NCI-H1105 (cell line): Measurements from ENCODE around the gene TMC4.
"Not testable (repeated sequence)": the region's sequence is repeated elsewhere in the genome, so short reads cannot be mapped to it uniquely, and the experiment has no call there.

Experiments
- DNase-seq: peaks from one replicate; lab custom pipeline; 2025; lab: John Stamatoyannopoulos, UW

TMC4 gene, protein sequence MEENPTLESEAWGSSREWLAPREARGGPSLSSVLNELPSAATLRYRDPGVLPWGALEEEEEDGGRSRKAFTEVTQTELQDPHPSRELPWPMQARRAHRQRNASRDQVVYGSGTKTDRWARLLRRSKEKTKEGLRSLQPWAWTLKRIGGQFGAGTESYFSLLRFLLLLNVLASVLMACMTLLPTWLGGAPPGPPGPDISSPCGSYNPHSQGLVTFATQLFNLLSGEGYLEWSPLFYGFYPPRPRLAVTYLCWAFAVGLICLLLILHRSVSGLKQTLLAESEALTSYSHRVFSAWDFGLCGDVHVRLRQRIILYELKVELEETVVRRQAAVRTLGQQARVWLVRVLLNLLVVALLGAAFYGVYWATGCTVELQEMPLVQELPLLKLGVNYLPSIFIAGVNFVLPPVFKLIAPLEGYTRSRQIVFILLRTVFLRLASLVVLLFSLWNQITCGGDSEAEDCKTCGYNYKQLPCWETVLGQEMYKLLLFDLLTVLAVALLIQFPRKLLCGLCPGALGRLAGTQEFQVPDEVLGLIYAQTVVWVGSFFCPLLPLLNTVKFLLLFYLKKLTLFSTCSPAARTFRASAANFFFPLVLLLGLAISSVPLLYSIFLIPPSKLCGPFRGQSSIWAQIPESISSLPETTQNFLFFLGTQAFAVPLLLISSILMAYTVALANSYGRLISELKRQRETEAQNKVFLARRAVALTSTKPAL

DNA sequence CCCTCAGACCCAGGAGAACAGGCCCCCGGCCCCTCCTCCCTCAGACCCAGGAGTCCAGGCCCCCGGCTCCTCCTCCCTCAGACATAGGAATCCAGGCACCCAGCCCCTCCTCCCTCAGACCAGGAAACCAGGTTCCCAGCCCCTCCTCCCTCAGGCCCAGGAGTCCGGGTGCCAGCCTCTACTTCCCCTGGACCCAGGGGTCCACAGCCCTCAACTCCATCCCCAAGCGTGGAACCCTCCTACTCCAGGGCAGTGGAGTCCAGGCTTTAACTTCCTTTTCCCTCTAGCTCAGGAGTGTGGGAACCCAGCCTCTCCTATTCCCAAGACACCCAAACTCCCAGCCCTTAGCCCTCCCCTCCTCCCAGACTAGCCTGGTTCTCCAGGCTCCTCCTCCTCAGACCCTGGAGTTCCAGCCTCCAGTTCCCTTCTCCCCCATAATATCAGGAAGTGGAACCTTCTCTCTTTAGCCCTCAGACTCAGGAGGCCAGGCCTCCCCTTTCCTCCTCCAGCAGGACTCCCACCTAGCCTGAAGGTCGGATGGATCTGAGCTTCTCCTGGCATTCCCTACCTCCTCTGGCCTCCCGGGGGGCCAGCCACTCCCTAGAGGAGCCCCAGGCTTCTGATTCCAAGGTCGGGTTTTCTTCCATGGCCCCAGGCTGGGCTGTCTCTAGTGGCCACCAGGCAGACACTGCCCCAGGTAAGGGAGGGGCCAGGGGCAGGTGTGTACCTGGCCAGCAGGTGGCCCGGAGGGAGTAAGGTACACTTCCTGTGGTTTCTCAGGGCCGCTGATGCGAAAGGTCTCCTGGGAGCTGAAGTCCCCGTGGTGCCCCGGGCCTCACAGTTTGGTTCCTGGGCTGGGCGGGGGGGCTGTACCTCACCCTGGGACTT, at the start of gene TMC4:
TSS of gene TMC4 (minus strand) at position 690 of the 888 bp plus-strand sequence. CDS start at position 647, 43 bp downstream.
- peak; percentile 77 for DNase-seq

- not testable (repeated sequence) for DNase-seq
Observed at GRCh38 chr19:54221947-54222346, 49.0 kb upstream of the TMC4 start.

GRCh38 chr19:54219702-54220101, 46.7 kb upstream of the TMC4 start:
- DNase-seq: not testable (repeated sequence)

GRCh38 chr19:54218960-54219661, 46.2 kb upstream of the TMC4 start:
- DNase-seq: no peak

GRCh38 chr19:54218259-54218658, 45.3 kb upstream of the TMC4 start:
- DNase-seq: no peak

GRCh38 chr19:54217517-54218247, 44.7 kb upstream of the TMC4 start:
- DNase-seq: not testable (repeated sequence)

GRCh38 chr19:54216869-54217268, 43.9 kb upstream of the TMC4 start:
- DNase-seq: no peak

GRCh38 chr19:54214734-54215133, 41.8 kb upstream of the TMC4 start:
- not testable (repeated sequence) for DNase-seq

DNA sequence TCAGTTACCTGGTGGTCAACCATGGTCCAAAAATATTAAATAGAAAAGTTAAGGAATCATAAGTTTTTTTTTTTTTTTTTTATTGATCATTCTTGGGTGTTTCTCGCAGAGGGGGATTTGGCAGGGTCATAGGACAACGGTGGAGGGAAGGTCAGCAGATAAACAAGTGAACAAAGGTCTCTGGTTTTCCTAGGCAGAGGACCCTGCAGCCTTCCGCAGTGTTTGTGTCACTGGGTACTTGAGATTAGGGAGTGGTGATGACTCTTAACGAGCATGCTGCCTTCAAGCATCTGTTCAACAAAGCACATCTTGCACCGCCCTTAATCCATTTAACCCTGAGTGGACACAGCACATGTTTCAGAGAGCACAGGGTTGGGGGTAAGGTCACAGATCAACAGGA, 41.3 kb upstream of the TMC4 start:
- DNase-seq: not testable (repeated sequence)

GRCh38 chr19:54211235-54211634, 38.3 kb upstream of the TMC4 start:
- DNase-seq: no peak

DNA sequence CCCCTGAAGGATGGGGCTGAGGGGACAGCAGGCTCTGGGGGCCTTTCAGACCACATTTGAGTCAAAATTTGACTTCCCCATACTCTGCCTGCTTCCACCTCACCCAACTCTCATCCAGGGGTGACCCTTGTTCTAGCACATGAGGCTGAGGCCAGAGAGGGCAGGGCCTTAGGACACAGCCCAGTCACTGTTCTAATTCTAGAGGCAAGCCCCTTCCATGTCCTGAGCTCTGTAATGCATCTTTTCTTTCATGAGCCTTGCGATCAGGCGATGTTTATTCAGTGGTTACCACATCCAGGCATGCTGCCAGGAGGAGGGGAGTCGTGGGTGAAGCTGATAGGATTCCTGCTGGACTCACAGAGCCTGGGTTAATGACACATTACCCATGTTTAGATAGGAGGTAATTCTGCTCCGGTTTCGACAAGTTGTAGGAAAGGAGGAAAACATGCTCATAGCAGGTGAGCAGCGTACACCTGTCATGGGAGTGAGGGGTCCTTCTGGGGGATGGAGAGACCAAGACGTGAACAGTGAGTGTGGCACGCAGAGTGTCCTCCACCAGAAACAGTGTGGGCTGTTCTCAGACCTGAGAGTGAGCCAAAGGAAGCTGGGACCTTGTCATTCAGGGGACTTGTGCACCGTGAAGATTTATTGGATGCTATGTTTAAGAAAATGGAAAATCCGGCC, 37.0 kb upstream of the TMC4 start:
- peak; percentile 92 for DNase-seq

- DNase-seq: no peak
Observed at GRCh38 chr19:54209058-54209810, 36.3 kb upstream of the TMC4 start.

DNA sequence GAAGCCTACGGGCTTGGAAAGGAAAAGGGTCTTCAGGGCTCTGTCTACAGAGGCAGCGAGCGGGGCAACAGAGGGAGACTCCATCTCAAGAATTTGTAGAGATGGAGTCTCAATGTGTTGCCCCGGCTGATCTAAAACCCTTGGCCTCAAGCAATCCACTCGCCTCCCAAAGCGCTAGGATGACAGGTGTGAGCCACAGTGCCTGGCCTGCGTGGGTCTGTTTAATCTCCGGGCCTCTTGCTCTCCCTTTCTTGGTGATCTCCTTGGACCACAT, 35.8 kb upstream of the TMC4 start:
- DNase-seq: no peak

GRCh38 chr19:54207983-54208783, 35.2 kb upstream of the TMC4 start:
- DNase-seq: no peak

DNA sequence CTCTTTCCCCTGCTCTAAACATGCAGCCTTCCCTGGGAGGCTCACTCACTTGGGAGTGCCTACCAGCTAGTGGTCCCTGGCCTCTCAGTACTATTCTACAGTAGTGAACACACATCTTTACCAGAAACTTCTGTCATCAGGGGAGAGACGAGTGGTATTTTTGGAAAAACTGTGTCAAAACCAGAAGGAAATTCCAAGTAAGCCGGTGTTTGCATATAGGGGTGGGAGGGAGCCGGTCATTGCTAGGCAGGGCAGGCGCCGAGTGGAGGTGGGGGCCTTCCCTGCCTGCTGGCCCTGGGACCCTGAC, 34.7 kb upstream of the TMC4 start:
- DNase-seq: no peak

DNA sequence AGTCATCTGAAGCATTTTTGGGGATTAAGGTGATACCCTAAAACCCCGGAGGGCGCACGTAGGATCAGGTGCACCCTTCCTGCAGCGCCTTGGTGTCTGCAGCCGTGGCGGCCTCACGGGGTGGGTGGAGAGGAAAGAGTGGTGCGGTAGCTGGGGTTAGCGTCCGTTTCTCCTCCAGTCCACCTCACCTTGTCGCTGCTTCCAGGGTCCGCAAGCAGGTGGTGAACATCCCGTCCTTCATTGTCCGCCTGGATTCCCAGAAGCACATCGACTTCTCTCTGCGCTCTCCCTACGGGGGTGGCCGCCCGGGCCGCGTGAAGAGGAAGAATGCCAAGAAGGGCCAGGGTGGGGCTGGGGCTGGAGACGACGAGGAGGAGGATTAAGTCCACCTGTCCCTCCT, 34.2 kb upstream of the TMC4 start:
- DNase-seq: not testable (repeated sequence)

- DNase-seq: no peak
Observed at GRCh38 chr19:54206831-54207177, 33.8 kb upstream of the TMC4 start.

GRCh38 chr19:54206030-54206830, 33.3 kb upstream of the TMC4 start:
- no peak for DNase-seq
